Measurements from ENCODE around the gene VSTM2L. TPM values are rescaled to one million over a fixed set of nuclear protein-coding genes. Genes with fewer than 3 reads are reported as not detected.
A peak's percentile ranks its signal among the peaks of the same experiment; 100 is the strongest.

VSTM2L gene
- total RNA-seq, 1 experiment from 2014 or later = 4.2 TPM

- DNase-seq (ENCODE audit: low read depth) = peak; percentile 30
Observed at GRCh38 chr20:37987602-37988290, 84.8 kb downstream of the VSTM2L start.

GRCh38 chr20:37988306-37988954 lies 85.5 kb downstream of the VSTM2L start:
- DNase-seq (ENCODE audit: low read depth) = peak; percentile 33

GRCh38 chr20:37989601-37990295 lies 86.8 kb downstream of the VSTM2L start:
- DNase-seq (ENCODE audit: low read depth) = peak; percentile 56

- DNase-seq (ENCODE audit: low read depth) = peak; percentile 97
Observed at GRCh38 chr20:37990571-37991151, 87.7 kb downstream of the VSTM2L start.

- DNase-seq (ENCODE audit: low read depth) = no peak
Observed at GRCh38 chr20:37991157-37991866, 88.4 kb downstream of the VSTM2L start.

- no peak for DNase-seq (ENCODE audit: low read depth)
Observed at GRCh38 chr20:37991908-37992307, 89.0 kb downstream of the VSTM2L start.

GRCh38 chr20:37992802-37993409 lies 90.0 kb downstream of the VSTM2L start:
- peak; percentile 93 for DNase-seq (ENCODE audit: low read depth)

GRCh38 chr20:37994512-37994911 lies 91.6 kb downstream of the VSTM2L start:
- peak; percentile 93 for DNase-seq (ENCODE audit: low read depth)

Other genes with a start within 250 kb of the VSTM2L start
- gene CTNNBL1, start 209.1 kb upstream of the VSTM2L start, total RNA-seq (2014; rRNA removed; shearing (Covaris generic)) = 30.0 and 54.4 TPM in 2 replicates
- gene TTI1, start 130.3 kb downstream of the VSTM2L start, total RNA-seq (2014; rRNA removed; shearing (Covaris generic)) = 24.2 and 40.3 TPM in 2 replicates
- 22.8 and 35.5 TPM in 2 replicates for gene RPRD1B, start 130.6 kb downstream of the VSTM2L start, total RNA-seq (2014; rRNA removed; shearing (Covaris generic))

Data from M059J (cell line).